Stimulated activated naive CD8-positive, alpha-beta T cell treated with anti-CD3 and anti-CD28 coated beads, Interleukin-15, amount 100 ng/mL, for 72 hours (primary cell): ENCODE results near the gene AHSP.
"Not testable (repeated sequence)": the region's sequence is repeated elsewhere in the genome, so short reads cannot be mapped to it uniquely, and the experiment has no call there.

Source experiments
- ATAC-seq: fragments of 150-1000 bp; cut with Tn5 transposase; 2 replicates; pipeline ENCODE4 v1.10.0; 2021; ENCODE audit warnings: mild to moderate bottlenecking, moderate library complexity
- DNase-seq, 2 donors: peaks; one replicate each; pipeline ENCODE4 v3.0.0; 2021 to 2022
- H3K27ac Mint-ChIP-seq, 2 donors: one replicate each; pipeline ENCODE4 v1.8.0; 2022; ENCODE audit warnings: mild to moderate bottlenecking in 2 of 2, mixed read lengths in 2 of 2, moderate library complexity in 2 of 2
- H3K27me3 Mint-ChIP-seq: one replicate; pipeline ENCODE4 v1.8.0; 2022; ENCODE audit warnings: mixed read lengths
- H3K4me1 Mint-ChIP-seq: one replicate; pipeline ENCODE4 v1.8.0; 2022; ENCODE audit warnings: mild to moderate bottlenecking, mixed read lengths
- H3K4me3 Mint-ChIP-seq, 2 donors: one replicate each; pipeline ENCODE4 v1.8.0; 2022; ENCODE audit warnings: mild to moderate bottlenecking in 2 of 2, mixed read lengths in 2 of 2, moderate library complexity in 1 of 2
- H3K9me3 Mint-ChIP-seq, 2 donors: one replicate each; pipeline ENCODE4 v1.8.0; 2022; ENCODE audit warnings: mixed read lengths in 2 of 2

Gene AHSP

GRCh38 chr16:31527734-31528274 lies at the start of gene AHSP:
TSS of gene AHSP (plus strand) at chr16:31527900. CDS start at chr16:31528140, 240 bp downstream.
- no peak for DNase-seq
- Mint-ChIP-seq H3K27me3 (peaks cover 24% of the 10 kb centered on the region), H3K27ac (peak within 1 kb of the TSS in 1 of 2 donors; percentile 44), H3K4me3 (peak within 1 kb of the TSS; percentile 49 to 53), H3K9me3 (no peaks in the 10 kb centered on the region), H3K4me1 (peaks cover 20% of the 10 kb centered on the region)
- ATAC-seq = peak; percentile 66

GRCh38 chr16:31478956-31479355 lies 48.7 kb upstream of the AHSP start:
- Mint-ChIP-seq H3K27ac (no peak overlapping the region), H3K4me1 (peaks cover 27% of the 10 kb centered on the region), H3K9me3 (no peaks in the 10 kb centered on the region), H3K27me3 (peaks cover 18% of the 10 kb centered on the region), H3K4me3 (no peak overlapping the region)
- ATAC-seq = no peak
- no peak for DNase-seq

- no peak overlapping the region for H3K4me3 Mint-ChIP-seq
- DNase-seq (no peak), ATAC-seq (no peak)
- no peaks in the 10 kb centered on the region for H3K9me3 Mint-ChIP-seq
- H3K27ac Mint-ChIP-seq = no peak overlapping the region
- peaks cover 10% of the 10 kb centered on the region for H3K27me3 Mint-ChIP-seq
- peaks cover 27% of the 10 kb centered on the region for H3K4me1 Mint-ChIP-seq
Observed at GRCh38 chr16:31479751-31480150, 47.9 kb upstream of the AHSP start.

GRCh38 chr16:31480851-31481536 lies 46.7 kb upstream of the AHSP start:
- H3K9me3 Mint-ChIP-seq = no peaks in the 10 kb centered on the region
- peaks cover 27% of the 10 kb centered on the region for H3K4me1 Mint-ChIP-seq
- no peak overlapping the region for H3K4me3 Mint-ChIP-seq
- ATAC-seq (no peak), DNase-seq (no peak)
- peaks cover 11% of the 10 kb centered on the region for H3K27me3 Mint-ChIP-seq
- H3K27ac Mint-ChIP-seq = no peak overlapping the region

GRCh38 chr16:31483081-31483480 lies 44.6 kb upstream of the AHSP start, which contains the start of gene SLC5A2:
TSS of gene SLC5A2 (plus strand) at chr16:31483123. CDS start at chr16:31483137, 14 bp downstream.
- DNase-seq = no peak
- no peak within 1 kb of the TSS for H3K4me3 Mint-ChIP-seq
- no peak within 1 kb of the TSS for H3K27ac Mint-ChIP-seq
- peaks cover 10% of the 10 kb centered on the region for H3K27me3 Mint-ChIP-seq
- ATAC-seq = no peak
- H3K9me3 Mint-ChIP-seq = no peaks in the 10 kb centered on the region
- H3K4me1 Mint-ChIP-seq = peaks cover 23% of the 10 kb centered on the region

GRCh38 chr16:31484048-31484447 lies 43.7 kb upstream of the AHSP start:
- DNase-seq, H3K4me3 Mint-ChIP-seq, H3K27me3 Mint-ChIP-seq, ATAC-seq, H3K9me3 Mint-ChIP-seq: not testable (repeated sequence)
- H3K4me1 Mint-ChIP-seq = peaks cover 20% of the 10 kb centered on the region
- H3K27ac Mint-ChIP-seq = peak overlapping the region in 1 of 2 donors; percentile 94

- ATAC-seq (no peak), DNase-seq (no peak)
- peaks cover 20% of the 10 kb centered on the region for H3K4me1 Mint-ChIP-seq
- peak overlapping the region in 1 of 2 donors; percentile 39 for H3K27ac Mint-ChIP-seq
- no peak overlapping the region for H3K4me3 Mint-ChIP-seq
- peaks cover 10% of the 10 kb centered on the region for H3K27me3 Mint-ChIP-seq
- no peaks in the 10 kb centered on the region for H3K9me3 Mint-ChIP-seq
Observed at GRCh38 chr16:31484491-31485171, 43.1 kb upstream of the AHSP start.

GRCh38 chr16:31485571-31485970 lies 42.1 kb upstream of the AHSP start:
- peaks cover 20% of the 10 kb centered on the region for H3K4me1 Mint-ChIP-seq
- H3K27ac Mint-ChIP-seq = no peak overlapping the region
- H3K27me3 Mint-ChIP-seq = peaks cover 10% of the 10 kb centered on the region
- no peak overlapping the region for H3K4me3 Mint-ChIP-seq
- H3K9me3 Mint-ChIP-seq = no peaks in the 10 kb centered on the region
- DNase-seq (no peak), ATAC-seq (no peak)

- H3K27ac Mint-ChIP-seq = no peak overlapping the region
- peaks cover 10% of the 10 kb centered on the region for H3K27me3 Mint-ChIP-seq
- H3K9me3 Mint-ChIP-seq = no peaks in the 10 kb centered on the region
- peak overlapping the region; percentile 2 to 94 for H3K4me3 Mint-ChIP-seq
- peaks cover 20% of the 10 kb centered on the region for H3K4me1 Mint-ChIP-seq
- ATAC-seq = no peak
- DNase-seq = no peak
Observed at GRCh38 chr16:31486045-31486444, 41.7 kb upstream of the AHSP start.

GRCh38 chr16:31487071-31487719 lies 40.5 kb upstream of the AHSP start:
- peaks cover 10% of the 10 kb centered on the region for H3K27me3 Mint-ChIP-seq
- H3K9me3 Mint-ChIP-seq = no peaks in the 10 kb centered on the region

GRCh38 chr16:31487720-31488467 lies 39.8 kb upstream of the AHSP start:
- ATAC-seq (peak; percentile 90), DNase-seq (peak; percentile 59 to 65)
- no peaks in the 10 kb centered on the region for H3K9me3 Mint-ChIP-seq
- peaks cover 20% of the 10 kb centered on the region for H3K4me1 Mint-ChIP-seq
- peaks cover 10% of the 10 kb centered on the region for H3K27me3 Mint-ChIP-seq
- peak overlapping the region in 1 of 2 donors; percentile 89 for H3K27ac Mint-ChIP-seq
- H3K4me3 Mint-ChIP-seq = peak overlapping the region; percentile 93 to 94

More at GRCh38 chr16:31487071-31487719, 40.5 kb upstream of the AHSP start:
- no peak for DNase-seq
- H3K4me1 Mint-ChIP-seq = peaks cover 20% of the 10 kb centered on the region
- H3K4me3 Mint-ChIP-seq = peak overlapping the region; percentile 93 to 94
- peak overlapping the region in 1 of 2 donors; percentile 89 for H3K27ac Mint-ChIP-seq
- no peak for ATAC-seq

- H3K9me3 Mint-ChIP-seq = no peaks in the 10 kb centered on the region
Observed at GRCh38 chr16:31488468-31489297, 39.0 kb upstream of the AHSP start.

GRCh38 chr16:31489298-31489564 lies 38.5 kb upstream of the AHSP start:
- no peak overlapping the region for H3K4me3 Mint-ChIP-seq
- peaks cover 10% of the 10 kb centered on the region for H3K27me3 Mint-ChIP-seq
- H3K9me3 Mint-ChIP-seq = no peaks in the 10 kb centered on the region
- no peak overlapping the region for H3K27ac Mint-ChIP-seq
- ATAC-seq (no peak), DNase-seq (no peak)
- peaks cover 20% of the 10 kb centered on the region for H3K4me1 Mint-ChIP-seq

More at GRCh38 chr16:31488468-31489297, 39.0 kb upstream of the AHSP start:
- Mint-ChIP-seq H3K4me1 (peaks cover 20% of the 10 kb centered on the region), H3K4me3 (peak overlapping the region in 1 of 2 donors; percentile 94), H3K27me3 (peaks cover 10% of the 10 kb centered on the region), H3K27ac (no peak overlapping the region)
- DNase-seq (no peak), ATAC-seq (no peak)
